Amniotic stem cell (primary cell): ENCODE data around the gene PRIM2.
"Not testable (repeated sequence)": the region's sequence is repeated elsewhere in the genome, so short reads cannot be mapped to it uniquely, and the experiment has no call there.

Source experiments
- DNase-seq: peaks from one replicate; lab custom pipeline; 2025; lab: John Stamatoyannopoulos, UW

The PRIM2 gene

GRCh38 chr6:57317060-57317943 lies at the start of gene PRIM2:
Gene PRIM2 (plus strand): TSS chr6:57317630. CDS start chr6:57318446, 816 bp downstream.
- peak; percentile 56 for DNase-seq

GRCh38 chr6:57268294-57268640 lies 49.2 kb upstream of the PRIM2 start:
- no peak for DNase-seq

GRCh38 chr6:57274113-57274824 lies 43.2 kb upstream of the PRIM2 start:
- DNase-seq, result not testable (repeated sequence)

- DNase-seq, result no peak
These were observed 42.0 kb upstream of the PRIM2 start for GRCh38 chr6:57275384-57275783.

- DNase-seq, result no peak
These were observed 40.5 kb upstream of the PRIM2 start for GRCh38 chr6:57276946-57277345.

GRCh38 chr6:57278570-57278969 lies 38.9 kb upstream of the PRIM2 start:
- DNase-seq, result no peak

- no peak for DNase-seq
These were observed 38.4 kb upstream of the PRIM2 start for GRCh38 chr6:57279013-57279412.

GRCh38 chr6:57283106-57283505 lies 34.3 kb upstream of the PRIM2 start:
- DNase-seq, result no peak

- DNase-seq, result no peak
These were observed 33.4 kb upstream of the PRIM2 start for GRCh38 chr6:57283911-57284455.

- not testable (repeated sequence) for DNase-seq
These were observed 29.3 kb upstream of the PRIM2 start for GRCh38 chr6:57288136-57288535.

- not testable (repeated sequence) for DNase-seq
These were observed 24.0 kb upstream of the PRIM2 start for GRCh38 chr6:57293472-57293871.

GRCh38 chr6:57294862-57295445 lies 22.5 kb upstream of the PRIM2 start:
- DNase-seq, result no peak

GRCh38 chr6:57297505-57297904 lies 19.9 kb upstream of the PRIM2 start:
- no peak for DNase-seq

GRCh38 chr6:57298741-57299140 lies 18.7 kb upstream of the PRIM2 start:
- no peak for DNase-seq

GRCh38 chr6:57301757-57302156 lies 15.7 kb upstream of the PRIM2 start:
- no peak for DNase-seq

GRCh38 chr6:57302477-57302876 lies 15.0 kb upstream of the PRIM2 start:
- no peak for DNase-seq

GRCh38 chr6:57303931-57304681 lies 13.3 kb upstream of the PRIM2 start:
- no peak for DNase-seq

GRCh38 chr6:57305107-57305506 lies 12.3 kb upstream of the PRIM2 start:
- DNase-seq, result no peak

GRCh38 chr6:57305761-57306160 lies 11.7 kb upstream of the PRIM2 start:
- no peak for DNase-seq

GRCh38 chr6:57306273-57306672 lies 11.2 kb upstream of the PRIM2 start:
- DNase-seq, result no peak

GRCh38 chr6:57307850-57308249 lies 9.6 kb upstream of the PRIM2 start:
- DNase-seq, result no peak

- not testable (repeated sequence) for DNase-seq
These were observed 8.7 kb upstream of the PRIM2 start for GRCh38 chr6:57308755-57309154.
